ENCODE data around the gene CEACAM19. TPM values are rescaled to one million over a fixed set of nuclear protein-coding genes. Genes with fewer than 3 reads are reported as not detected.

Gene CEACAM19
- polyA plus RNA-seq, 4 donors: 9.0 to 27.2 (median 14.3) TPM

DNA sequence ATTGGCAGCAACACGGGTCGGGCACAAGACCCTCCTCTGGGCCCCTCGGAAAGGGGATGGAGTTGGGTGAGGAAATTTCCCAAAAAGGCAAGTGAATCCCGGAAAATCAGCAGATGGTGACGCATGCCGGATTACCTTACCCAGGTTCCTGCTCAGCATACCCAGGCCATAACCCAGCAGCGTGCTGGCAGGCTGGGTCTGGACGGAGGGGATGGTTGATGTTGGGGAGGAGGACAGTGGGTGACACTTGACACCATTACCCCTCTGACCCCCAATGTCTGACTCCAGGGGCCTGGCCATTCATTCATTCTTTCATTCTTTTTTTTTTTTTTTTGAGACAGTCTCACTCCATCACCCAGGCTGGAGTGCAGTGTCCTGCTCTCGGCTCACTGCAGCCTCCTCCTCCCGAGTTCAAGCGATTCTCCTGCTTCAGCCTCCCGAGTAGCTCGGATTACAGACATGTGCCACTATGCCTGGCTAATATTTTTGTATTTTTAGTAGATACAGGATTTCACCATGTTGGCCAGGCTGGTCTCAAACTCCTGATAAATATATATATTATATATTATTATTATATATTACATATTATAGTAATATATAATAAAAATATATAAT is 26.8 kb upstream of the CEACAM19 start:
- DNase-seq (ENCODE audit: low read depth in 4 of 4, low spot score in 3 of 4): peak in 1 of 4 donors; percentile 28

DNA sequence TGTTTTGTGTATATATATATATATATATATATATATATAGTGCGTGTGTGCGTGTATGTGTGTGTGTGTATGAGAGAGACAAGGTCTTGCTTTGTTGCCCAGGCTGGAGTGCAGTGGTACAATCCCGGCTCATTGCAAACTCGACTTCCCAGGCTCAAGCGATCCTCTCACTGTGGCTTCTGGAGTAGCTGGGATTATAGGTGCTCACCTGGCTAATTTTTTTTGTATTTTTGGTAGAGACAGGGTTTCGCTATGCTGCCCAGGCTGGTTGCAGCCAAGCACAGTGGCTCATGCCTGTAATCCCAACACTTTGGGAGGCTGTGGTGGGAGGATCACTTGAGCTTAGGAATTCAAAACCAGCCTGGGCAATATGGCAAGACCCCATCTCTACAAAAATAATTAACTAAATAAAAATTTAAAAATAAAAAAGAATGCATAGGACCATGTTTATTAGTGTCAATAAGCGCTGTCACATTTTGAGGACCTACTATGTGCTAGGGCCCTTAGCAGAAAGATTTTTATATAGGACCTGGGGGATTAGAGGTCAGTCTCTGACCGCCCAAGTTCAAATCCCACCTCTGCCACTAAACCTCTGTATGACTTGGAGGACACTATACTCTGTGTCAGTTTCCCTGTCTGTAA is 25.8 kb upstream of the CEACAM19 start:
- DNase-seq (ENCODE audit: low read depth in 4 of 4, low spot score in 3 of 4): no peak

DNA sequence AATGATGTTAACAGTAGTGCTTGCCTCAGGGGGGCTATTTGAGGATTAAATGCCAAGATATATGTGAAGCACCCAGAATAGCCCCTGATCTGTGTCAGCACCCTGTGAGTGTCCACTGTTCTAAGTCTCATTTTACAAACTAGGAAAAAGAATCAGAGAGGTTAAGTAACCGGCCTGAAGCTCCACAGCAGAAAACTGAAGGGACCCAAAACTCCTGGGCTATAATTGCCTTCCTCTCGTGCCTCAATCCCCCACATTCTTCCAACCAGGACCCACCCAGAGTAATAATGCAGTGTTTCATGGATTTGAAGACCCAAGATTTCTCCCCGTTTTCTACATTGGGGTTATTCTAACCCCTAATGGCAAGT is 25.2 kb upstream of the CEACAM19 start:
- no peak for DNase-seq (ENCODE audit: low read depth in 4 of 4, low spot score in 3 of 4)

DNA sequence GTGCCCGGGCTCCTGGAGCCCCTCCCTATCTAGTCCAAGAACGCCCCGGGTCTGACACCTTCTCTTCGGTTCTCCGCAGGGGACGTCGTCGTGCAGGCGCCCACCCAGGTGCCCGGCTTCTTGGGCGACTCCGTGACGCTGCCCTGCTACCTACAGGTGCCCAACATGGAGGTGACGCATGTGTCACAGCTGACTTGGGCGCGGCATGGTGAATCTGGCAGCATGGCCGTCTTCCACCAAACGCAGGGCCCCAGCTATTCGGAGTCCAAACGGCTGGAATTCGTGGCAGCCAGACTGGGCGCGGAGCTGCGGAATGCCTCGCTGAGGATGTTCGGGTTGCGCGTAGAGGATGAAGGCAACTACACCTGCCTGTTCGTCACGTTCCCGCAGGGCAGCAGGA is 24.1 kb upstream of the CEACAM19 start:
- no peak for DNase-seq (ENCODE audit: low read depth in 4 of 4, low spot score in 3 of 4)

DNA sequence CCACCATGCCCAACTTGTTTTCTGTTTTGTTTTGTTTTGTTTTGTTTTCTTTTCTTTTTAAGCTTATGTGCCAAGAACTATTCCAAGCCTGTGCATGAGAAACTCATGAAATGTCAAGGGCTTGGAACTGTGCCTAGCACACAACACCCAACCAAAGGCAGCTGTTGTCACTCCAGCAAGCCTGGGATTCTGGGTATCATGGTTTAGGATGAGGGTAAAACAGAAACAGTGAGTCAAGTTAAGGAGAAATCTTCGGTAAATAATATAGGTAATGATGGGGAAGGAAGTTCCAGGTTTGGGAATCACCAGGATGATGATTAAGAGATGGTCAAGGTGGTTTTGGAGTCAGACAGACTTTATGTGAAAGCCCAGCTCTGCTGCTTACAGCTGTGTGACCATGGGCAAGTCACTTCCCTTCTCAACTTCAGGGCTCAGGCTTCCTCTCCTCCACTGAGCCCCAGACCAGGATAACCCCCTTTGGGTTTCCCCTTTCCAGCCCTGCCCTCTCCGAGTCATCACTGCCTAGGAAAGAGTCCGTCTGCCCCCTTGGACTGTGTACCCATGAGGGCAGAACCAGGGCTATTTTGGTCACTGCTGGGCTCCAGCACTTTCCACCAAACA is 22.5 kb upstream of the CEACAM19 start:
- peak in 1 of 4 donors; percentile 36 for DNase-seq (ENCODE audit: low read depth in 4 of 4, low spot score in 3 of 4)

DNA sequence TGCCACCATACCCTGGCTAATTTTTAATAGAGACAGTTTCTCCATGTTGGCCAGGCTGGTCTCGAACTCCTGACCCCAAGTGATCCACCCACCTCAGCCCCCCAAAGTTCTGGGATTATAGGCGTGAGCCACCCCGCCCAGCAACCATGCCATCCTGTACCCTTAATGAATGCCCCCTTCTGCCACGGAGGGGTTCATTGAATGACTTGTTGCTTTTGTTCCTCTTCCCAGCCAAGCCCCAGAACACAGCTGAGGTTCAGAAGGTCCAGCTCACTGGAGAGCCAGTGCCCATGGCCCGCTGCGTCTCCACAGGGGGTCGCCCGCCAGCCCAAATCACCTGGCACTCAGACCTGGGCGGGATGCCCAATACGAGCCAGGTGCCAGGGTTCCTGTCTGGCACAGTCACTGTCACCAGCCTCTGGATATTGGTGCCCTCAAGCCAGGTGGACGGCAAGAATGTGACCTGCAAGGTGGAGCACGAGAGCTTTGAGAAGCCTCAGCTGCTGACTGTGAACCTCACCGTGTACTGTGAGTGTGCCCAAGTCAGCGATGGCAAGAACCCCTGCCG is 21.6 kb upstream of the CEACAM19 start:
- no peak for DNase-seq (ENCODE audit: low read depth in 4 of 4, low spot score in 3 of 4)

DNA sequence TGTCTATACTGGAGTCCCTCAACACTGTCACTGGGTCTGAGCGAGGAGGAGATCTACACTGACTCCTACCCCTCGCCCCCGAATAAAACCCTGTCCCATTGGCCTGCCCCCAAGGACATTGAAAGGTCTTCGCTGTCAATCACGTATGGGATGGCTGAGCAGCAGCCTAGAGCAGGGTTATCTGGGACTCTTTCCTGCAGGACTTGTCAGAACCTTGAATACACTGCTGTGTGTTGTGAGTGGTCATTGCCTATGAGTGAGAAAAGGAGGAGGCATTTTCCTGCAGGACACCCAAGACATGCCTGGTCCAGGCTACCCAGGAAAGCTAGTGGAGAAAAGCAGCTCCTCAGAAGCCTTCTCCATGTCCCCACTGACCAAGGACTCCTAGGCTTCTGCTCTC is 17.9 kb upstream of the CEACAM19 start:
- no peak for DNase-seq (ENCODE audit: low read depth in 4 of 4, low spot score in 3 of 4)

DNA sequence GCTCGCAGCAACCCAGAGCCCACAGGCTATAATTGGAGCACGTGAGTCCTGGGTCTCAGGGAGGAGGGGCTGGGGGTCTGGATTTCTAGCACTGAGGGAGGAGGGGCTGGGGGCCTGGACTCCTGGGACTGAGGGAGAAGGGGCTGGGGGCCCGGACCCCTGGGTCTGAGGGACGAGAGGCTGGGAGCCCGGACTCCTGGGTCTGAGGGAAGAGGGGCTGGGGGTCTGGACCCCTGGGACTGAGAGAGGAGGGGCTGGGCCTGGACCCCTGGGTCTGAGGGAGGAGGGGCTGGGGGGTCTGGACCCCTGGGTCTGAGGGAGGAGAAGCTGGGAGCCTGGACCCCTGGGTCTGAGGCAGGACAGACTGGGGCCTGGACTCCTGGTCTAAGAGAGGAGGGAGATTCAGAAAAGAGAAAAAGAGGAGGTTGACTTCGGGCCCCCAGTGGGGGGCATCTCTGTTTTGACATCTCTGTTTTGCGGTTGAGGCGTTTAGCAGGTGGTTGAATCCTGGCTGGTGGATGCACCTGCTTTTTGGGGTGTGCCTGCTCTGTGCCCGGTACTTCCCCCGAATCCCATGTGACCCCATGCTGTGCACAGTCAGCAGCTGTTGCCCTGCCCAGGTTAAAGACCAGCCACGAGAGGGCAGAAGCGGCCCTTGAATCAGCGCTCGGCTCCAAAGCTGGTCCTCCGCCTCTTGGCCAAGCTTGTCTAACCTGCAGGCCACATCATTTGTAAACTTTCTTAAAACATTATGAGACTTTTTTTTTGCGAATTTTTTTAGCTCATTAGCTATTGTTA is 17.1 kb upstream of the CEACAM19 start:
- no peak for DNase-seq (ENCODE audit: low read depth in 4 of 4, low spot score in 3 of 4)

DNA sequence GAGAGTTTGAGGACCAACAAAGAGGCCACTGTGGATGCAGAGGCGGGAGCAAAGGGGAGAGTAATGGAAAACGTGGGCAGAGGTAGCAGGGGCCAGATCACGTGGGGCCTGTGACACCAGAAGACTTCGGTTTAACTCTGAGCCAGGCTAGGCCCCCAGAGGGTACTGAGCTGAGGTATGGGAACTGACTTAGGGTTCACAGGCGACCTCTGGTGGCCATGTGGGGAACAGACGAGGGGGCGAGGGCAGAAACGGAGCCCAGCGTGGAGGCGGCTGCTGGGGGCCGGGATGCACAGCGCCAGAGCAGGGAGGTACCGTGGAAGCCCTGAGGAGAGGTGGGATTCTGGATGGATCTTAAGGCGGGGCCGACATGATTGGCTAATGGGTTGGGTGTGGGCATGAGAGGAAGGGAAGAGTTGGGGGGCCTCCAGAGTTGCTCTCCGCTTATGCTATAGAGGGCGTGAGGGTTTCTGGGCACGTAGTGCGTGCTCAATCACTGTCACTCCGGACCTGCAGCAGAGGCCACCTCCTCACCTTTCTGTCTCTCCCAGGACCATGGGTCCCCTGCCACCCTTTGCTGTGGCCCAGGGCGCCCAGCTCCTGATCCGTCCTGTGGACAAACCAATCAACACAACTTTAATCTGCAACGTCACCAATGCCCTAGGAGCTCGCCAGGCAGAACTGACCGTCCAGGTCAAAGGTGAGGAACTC is 13.9 kb upstream of the CEACAM19 start:
- no peak for DNase-seq (ENCODE audit: low read depth in 4 of 4, low spot score in 3 of 4)

DNA sequence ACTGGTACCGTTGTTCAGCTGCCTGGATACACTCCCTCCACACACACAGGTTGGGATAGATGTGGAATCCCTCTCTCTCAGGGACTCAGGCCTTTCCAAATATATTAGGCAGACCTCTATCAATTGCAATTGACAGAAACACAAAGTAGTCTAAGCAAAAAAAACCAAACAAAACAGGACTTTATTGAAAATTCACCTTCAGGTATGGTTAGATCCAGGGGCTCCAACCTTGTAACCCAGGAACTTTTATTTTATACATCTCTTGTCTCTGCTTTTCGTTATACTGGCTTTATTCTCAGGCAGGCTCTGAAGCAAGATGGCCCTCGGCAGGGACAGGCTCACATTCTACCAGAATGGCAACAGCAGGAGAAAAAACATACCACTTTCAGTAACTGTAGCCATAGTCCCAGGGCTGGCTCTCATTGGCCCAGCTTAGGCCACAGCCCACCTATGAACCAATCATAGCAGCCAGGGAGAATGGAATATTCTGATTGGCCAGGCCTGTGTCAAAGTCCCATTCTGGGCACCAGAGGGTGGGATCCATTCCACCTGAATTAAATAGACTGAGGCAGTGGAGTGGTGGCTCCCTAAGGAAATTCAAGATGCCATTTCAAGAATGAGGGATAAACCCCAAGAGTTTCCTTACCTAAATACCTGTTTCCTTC is 13.1 kb upstream of the CEACAM19 start:
- no peak for DNase-seq (ENCODE audit: low read depth in 4 of 4, low spot score in 3 of 4)

DNA sequence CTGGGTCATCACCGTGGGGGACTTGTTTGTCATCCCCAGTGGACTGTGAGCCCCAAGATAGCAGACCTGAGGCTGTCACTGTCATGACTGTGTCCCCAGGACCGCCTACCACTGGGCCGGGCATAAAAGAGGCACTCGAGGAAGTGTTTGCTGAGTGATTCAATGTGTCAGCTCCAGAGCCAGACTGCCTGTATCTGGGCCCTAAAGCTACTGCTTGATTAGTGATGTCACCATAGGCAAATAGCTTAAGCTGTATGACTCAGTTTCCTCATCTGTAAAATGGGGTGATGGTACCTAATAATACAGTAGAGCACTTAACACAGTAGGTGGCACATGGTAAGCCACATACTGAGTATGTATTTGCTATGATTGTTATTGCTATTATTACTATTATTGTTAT is 11.2 kb upstream of the CEACAM19 start:
- no peak for DNase-seq (ENCODE audit: low read depth in 4 of 4, low spot score in 3 of 4)

DNA sequence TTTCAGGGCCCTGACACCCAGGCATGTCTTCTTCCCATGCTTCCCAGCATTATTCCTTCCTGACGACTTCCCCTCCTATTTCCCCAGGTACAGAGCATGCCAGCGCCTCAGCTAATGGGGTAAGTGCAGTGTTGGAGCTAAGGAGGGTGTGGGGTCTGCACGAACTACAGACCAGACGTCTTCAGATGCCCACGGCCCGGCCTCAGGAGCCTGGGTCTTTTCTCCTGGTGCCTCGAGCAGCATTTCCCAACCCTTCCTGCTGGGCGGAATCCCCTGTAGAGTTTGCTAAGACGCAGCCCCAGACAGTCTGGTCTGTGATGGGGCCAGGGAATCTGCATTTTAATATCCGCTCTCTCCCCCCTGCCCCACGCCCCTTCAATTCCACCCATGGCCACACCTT is 10.1 kb upstream of the CEACAM19 start:
- DNase-seq (ENCODE audit: low read depth in 4 of 4, low spot score in 3 of 4): no peak

DNA sequence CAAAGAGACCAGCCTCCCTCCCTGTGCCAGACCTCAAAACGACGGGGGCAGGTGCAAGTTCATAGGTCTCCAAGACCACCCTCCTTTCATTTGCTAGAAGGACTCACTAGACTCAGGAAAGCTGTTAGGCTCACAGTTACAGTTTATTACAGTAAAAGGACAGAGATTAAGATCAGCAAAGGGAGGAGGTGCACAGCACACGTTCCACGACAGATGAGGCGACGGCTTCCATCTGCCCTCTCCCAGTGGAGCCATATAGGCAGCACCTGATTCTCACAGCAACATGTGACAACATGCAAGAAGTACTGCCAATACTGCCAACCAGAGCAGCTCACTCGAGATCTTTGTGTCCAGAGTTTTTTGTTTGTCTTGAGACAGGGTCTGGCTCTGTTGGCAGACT is 9.4 kb upstream of the CEACAM19 start:
- no peak for DNase-seq (ENCODE audit: low read depth in 4 of 4, low spot score in 3 of 4)

DNA sequence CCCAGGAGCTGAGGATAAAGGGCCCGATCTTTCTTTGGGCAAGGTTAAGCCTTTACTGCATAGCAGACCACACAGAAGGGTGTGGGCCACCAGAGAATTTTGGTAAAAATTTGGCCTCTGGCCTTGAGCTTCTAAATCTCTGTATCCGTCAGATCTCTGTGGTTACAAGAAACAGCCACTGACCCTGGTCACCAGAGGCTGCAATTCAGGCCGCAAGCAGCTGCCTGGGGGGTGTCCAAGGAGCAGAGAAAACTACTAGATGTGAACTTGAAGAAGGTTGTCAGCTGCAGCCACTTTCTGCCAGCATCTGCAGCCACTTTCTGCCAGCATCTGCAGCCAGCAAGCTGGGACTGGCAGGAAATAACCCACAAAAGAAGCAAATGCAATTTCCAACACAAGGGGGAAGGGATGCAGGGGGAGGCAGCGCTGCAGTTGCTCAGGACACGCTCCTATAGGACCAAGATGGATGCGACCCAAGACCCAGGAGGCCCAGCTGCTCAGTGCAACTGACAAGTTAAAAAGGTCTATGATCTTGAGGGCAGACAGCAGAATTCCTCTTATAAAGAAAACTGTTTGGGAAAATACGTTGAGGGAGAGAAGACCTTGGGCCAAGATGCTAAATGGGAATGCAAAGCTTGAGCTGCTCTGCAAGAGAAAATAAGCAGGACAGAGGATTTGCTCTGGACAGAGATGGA is 8.4 kb upstream of the CEACAM19 start:
- no peak for DNase-seq (ENCODE audit: low read depth in 4 of 4, low spot score in 3 of 4)

DNA sequence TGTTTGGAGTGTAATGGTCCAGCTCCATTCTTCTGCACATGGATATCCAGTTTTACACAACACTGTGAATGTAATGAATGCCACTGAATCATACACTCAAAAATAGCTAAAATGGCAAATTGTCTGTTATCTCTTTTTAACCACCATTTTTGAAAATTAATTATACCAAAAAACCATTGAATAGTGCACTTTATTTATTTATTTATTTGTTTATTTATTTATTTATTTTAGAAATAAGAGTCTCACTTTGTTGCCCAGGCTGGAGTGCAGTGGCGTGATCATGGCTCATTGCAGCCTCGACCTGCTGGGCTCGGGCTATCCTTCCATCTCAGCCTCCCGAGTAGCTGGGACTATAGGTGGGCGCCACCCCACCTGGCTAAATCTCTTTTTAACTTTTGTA is 7.3 kb upstream of the CEACAM19 start:
- no peak for DNase-seq (ENCODE audit: low read depth in 4 of 4, low spot score in 3 of 4)

DNA sequence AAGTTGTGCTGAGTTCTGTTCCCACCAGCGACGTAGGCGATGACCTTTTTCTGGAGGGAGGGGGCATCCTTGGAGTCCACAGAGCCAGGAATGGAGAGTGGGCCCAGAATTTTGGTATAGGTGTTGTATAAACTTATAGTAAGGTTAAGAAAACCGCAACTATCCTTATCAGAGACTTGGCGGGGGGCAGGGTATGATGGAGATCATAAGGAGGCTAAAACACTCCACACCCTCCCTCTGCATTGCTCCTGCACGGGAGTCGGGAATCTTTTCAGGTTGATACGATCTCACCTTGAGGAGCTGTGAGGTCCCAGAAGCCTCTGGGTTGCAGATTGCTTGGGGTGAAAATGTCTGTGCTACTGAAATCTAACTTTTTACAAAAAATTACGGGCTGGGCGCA is 6.3 kb upstream of the CEACAM19 start:
- no peak for DNase-seq (ENCODE audit: low read depth in 4 of 4, low spot score in 3 of 4)

DNA sequence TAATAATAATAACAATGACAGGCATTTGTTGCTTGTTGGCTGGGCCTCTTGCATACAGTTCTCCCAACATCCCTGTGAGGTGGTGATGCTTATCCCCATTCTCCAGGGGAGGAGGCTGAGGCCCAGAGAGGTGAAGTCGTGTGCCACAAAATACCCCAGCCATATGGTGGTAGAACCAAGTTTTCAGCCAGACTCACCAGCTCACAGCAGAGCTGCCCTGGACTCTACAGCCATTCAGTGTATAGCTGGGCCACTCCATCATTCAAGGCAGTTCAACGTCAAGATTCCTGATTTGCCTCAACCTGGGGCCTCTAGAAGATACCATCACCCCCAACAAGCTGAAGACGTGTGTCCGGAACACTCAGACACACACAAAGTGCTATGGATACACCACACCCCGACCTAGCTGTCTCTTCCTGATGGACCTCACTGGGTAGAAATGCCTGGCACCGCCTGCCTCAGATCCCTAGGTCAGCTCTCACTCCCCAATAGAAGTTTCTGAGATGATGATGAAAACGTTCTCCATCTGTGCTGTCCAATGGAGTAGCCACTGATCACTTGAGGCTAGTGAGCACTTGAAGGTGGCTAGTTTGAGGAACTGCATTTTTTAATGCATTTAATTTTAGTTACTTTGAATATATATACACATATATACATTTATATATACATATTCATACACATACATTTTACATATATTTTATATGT is 4.3 kb upstream of the CEACAM19 start:
- DNase-seq (ENCODE audit: low read depth in 4 of 4, low spot score in 3 of 4): no peak

DNA sequence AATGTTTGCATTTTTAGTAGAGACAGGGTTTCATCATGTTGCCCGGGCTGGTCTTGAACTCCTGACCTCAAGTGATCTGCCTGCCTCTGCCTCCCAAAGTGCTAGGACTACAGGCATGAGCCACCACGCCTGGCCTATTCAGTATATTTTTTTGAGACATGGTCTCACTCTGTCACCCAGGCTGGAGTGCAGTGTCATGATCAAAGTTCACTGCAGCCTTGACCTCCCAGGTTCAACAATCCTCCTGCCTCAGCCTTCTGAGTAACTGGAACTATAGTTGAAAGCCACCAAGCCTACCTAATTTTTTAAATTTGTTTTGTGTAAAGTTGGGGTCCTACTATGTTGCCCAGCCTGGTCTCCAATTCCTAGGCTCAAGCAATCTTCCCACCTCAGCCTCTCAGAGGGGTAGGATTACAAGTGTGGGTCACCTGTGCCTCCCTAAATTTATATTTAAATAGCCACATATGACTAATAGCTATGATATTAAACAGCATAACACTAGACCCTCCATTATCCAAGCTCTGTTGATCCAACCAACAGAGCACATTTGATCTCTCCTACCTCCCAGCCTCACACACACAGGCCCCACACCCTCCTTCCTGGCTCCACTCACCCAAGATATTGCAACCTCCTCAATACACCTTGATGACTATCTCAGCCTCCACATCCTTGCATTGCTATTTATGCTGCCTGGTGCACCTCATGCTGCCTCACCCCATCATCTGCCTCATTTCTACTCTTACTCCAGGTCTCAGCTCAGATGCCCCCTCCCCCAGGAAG is 2.1 kb upstream of the CEACAM19 start:
- no peak for DNase-seq (ENCODE audit: low read depth in 4 of 4, low spot score in 3 of 4)

Measured in left renal pelvis (tissue), 4 donors.